H9 (cell line): ENCODE measurements around the gene KRTAP19-4. TPM values are rescaled to one million over a fixed set of nuclear protein-coding genes. Genes with fewer than 3 reads are reported as not detected.

ENCODE experiments used
- DNase-seq: peaks from one replicate; pipeline ENCODE4 v3.0.0-alpha.2; 2017
- H2AFZ ChIP-seq: one replicate; pipeline ENCODE4 v1.6.1; 2013; ENCODE audit warnings: mild to moderate bottlenecking, low read length, control low read depth, moderate library complexity
- H2AK5ac ChIP-seq: 2 replicates; pipeline ENCODE4 v1.6.1; 2013; ENCODE audit warnings: low read length, control low read depth, mixed read lengths; ENCODE audit not compliant: insufficient read length
- H2BK120ac ChIP-seq: one replicate; pipeline ENCODE4 v1.6.1; 2013; ENCODE audit warnings: low read depth, mild to moderate bottlenecking, low read length, control low read depth, inconsistent platforms; ENCODE audit not compliant: poor library complexity, severe bottlenecking
- H2BK12ac ChIP-seq: 2 replicates; pipeline ENCODE4 v1.6.1; 2013; ENCODE audit warnings: low read length, control low read depth, mixed read lengths, low read depth; ENCODE audit not compliant: insufficient read length
- H2BK15ac ChIP-seq: 2 replicates; pipeline ENCODE4 v1.6.1; 2013; ENCODE audit warnings: low read depth, low read length, control low read depth
- H2BK20ac ChIP-seq: one replicate; pipeline ENCODE4 v1.6.1; 2013; ENCODE audit warnings: low read depth, mild to moderate bottlenecking, low read length, control low read depth, inconsistent platforms; ENCODE audit not compliant: poor library complexity, severe bottlenecking
- H2BK5ac ChIP-seq: 2 replicates; pipeline ENCODE4 v1.6.1; 2013; ENCODE audit warnings: low read length, control low read depth, mixed read lengths; ENCODE audit not compliant: insufficient read length
- H3K14ac ChIP-seq: 2 replicates; pipeline ENCODE4 v1.6.1; 2013; ENCODE audit warnings: low read length, control low read depth; ENCODE audit not compliant: insufficient read depth
- H3K18ac ChIP-seq: 2 replicates; pipeline ENCODE4 v1.6.1; 2013; ENCODE audit warnings: low read depth, mild to moderate bottlenecking, mixed read lengths, low read length, control low read depth; ENCODE audit not compliant: insufficient read length
- H3K23ac ChIP-seq: 2 replicates; pipeline ENCODE4 v1.6.1; 2013; ENCODE audit warnings: low read length, control low read depth, mixed read lengths, low read depth; ENCODE audit not compliant: insufficient read length
- H3K23me2 ChIP-seq: 2 replicates; pipeline ENCODE4 v1.6.1; 2013; ENCODE audit warnings: low read depth, mild to moderate bottlenecking, mixed read lengths, low read length, control low read depth; ENCODE audit not compliant: insufficient read length, poor library complexity, severe bottlenecking
- H3K27ac ChIP-seq: 2 replicates; pipeline ENCODE4 v1.5.1; 2013; ENCODE audit warnings: low read length, control low read depth, mixed read lengths, low read depth; ENCODE audit not compliant: insufficient read length
- H3K27me3 ChIP-seq: 2 replicates; pipeline ENCODE4 v1.6.1; 2013; ENCODE audit warnings: low read length, control low read depth, inconsistent platforms; ENCODE audit not compliant: insufficient read depth
- H3K4ac ChIP-seq: 2 replicates; pipeline ENCODE4 v1.6.1; 2013; ENCODE audit warnings: low read depth, mild to moderate bottlenecking, control low read depth, inconsistent platforms, low read length, moderate library complexity
- H3K4me1 ChIP-seq: 2 replicates; pipeline ENCODE4 v1.6.1; 2013; ENCODE audit warnings: low read length, control low read depth, inconsistent platforms; ENCODE audit not compliant: insufficient read depth
- H3K4me2 ChIP-seq: 2 replicates; pipeline ENCODE4 v1.6.1; 2013; ENCODE audit warnings: low read length, control low read depth, mixed read lengths; ENCODE audit not compliant: insufficient read length, insufficient read depth
- H3K56ac ChIP-seq: 2 replicates; pipeline ENCODE4 v1.6.1; 2013; ENCODE audit warnings: low read depth, mild to moderate bottlenecking, mixed read lengths, low read length, control low read depth; ENCODE audit not compliant: insufficient read length
- H3K79me1 ChIP-seq: 2 replicates; pipeline ENCODE4 v1.6.1; 2013; ENCODE audit warnings: low read depth, mild to moderate bottlenecking, moderate library complexity, low read length, control low read depth, inconsistent platforms; ENCODE audit not compliant: insufficient read depth, poor library complexity, severe bottlenecking
- H3K79me2 ChIP-seq: 2 replicates; pipeline ENCODE4 v1.6.1; 2013; ENCODE audit warnings: low read length, control low read depth, inconsistent platforms; ENCODE audit not compliant: insufficient read depth
- H3K9ac ChIP-seq: 2 replicates; pipeline ENCODE4 v1.6.1; 2013; ENCODE audit warnings: low read length, control low read depth, mixed read lengths; ENCODE audit not compliant: insufficient read length; ENCODE audit errors: extremely low read depth
- H3K9me3 ChIP-seq: one replicate; pipeline ENCODE4 v1.6.1; 2013; ENCODE audit warnings: low read depth, low read length, inconsistent platforms; ENCODE audit not compliant: control insufficient read depth
- H3T11ph ChIP-seq: one replicate; pipeline ENCODE4 v1.6.1; 2013; ENCODE audit warnings: mild to moderate bottlenecking, low read length, control low read depth, inconsistent platforms
- H4K20me1 ChIP-seq: one replicate; pipeline ENCODE4 v1.6.1; 2013; ENCODE audit not compliant: control insufficient read depth, insufficient read length, insufficient read depth
- H4K5ac ChIP-seq: 2 replicates; pipeline ENCODE4 v1.6.1; 2013; ENCODE audit warnings: low read depth, mild to moderate bottlenecking, mixed read lengths, low read length, control low read depth; ENCODE audit not compliant: insufficient read length
- H4K8ac ChIP-seq: replicated peaks from 2 replicates; pipeline ENCODE4 v1.6.1; 2013; ENCODE audit warnings: low read length, control low read depth, mixed read lengths, low read depth; ENCODE audit not compliant: insufficient read length
- H4K91ac ChIP-seq: 2 replicates; pipeline ENCODE4 v1.6.1; 2013; ENCODE audit warnings: low read depth, mild to moderate bottlenecking, moderate library complexity, mixed read lengths, low read length, control low read depth; ENCODE audit not compliant: insufficient read length
- H3K27ac Mint-ChIP-seq, 3 experiments: 2 replicates in 2 of 3; 3 replicates in 1 of 3; pipeline ENCODE4 v1.8.0; 2020 to 2021; ENCODE audit warnings: mixed read lengths in 3 of 3, mild to moderate bottlenecking in 1 of 3, moderate library complexity in 1 of 3
- H3K27me3 Mint-ChIP-seq: 2 replicates; pipeline ENCODE4 v1.8.0; 2021; ENCODE audit warnings: low read depth, mild to moderate bottlenecking, moderate library complexity, mixed read lengths
- H3K36me3 Mint-ChIP-seq, 3 experiments: 2 replicates in 2 of 3; 3 replicates in 1 of 3; pipeline ENCODE4 v1.8.0; 2020 to 2021; ENCODE audit warnings: low read depth in 3 of 3, mixed read lengths in 3 of 3; ENCODE audit not compliant: insufficient read depth in 1 of 3
- H3K4me1 Mint-ChIP-seq, 2 experiments: 2 replicates each; pipeline ENCODE4 v1.8.0; 2020; ENCODE audit warnings: mixed read lengths in 2 of 2
- H3K4me3 Mint-ChIP-seq, 2 experiments: 2 replicates in 1 of 2; 3 replicates in 1 of 2; pipeline ENCODE4 v1.8.0; 2020 to 2021; ENCODE audit warnings: mild to moderate bottlenecking in 2 of 2, mixed read lengths in 2 of 2, moderate library complexity in 1 of 2
- H3K9me3 Mint-ChIP-seq, 2 experiments: 2 replicates in 1 of 2; 3 replicates in 1 of 2; pipeline ENCODE4 v1.8.0; 2020; ENCODE audit warnings: mild to moderate bottlenecking in 2 of 2, mixed read lengths in 2 of 2, moderate library complexity in 1 of 2
- WGBS: extraction: QIAGEN DNeasy Blood & Tissue Kit; methylation state at CpG from one replicate; pipeline ENCODE4 v1.1.7; 2013; ENCODE audit warnings: missing lambda C conversion rate, low lambda C conversion rate, mixed read lengths; ENCODE audit not compliant: insufficient read length; ENCODE audit errors: extremely low coverage; 5-methylcytosine and 5-hydroxymethylcytosine counted together
- total RNA-seq: library from RNA; stranded (reverse); gene quantifications from 2 replicates; pipeline ENCODE4 v1.2.1, GENCODE V29; 2021
- TF ChIP-seq, protein P1 (sequence below): fragments of 200-600 bp; sonication (generic); conservative IDR thresholded peaks from 3 replicates; pipeline ENCODE4 v1.8.0; 2021; ENCODE audit warnings: antibody characterized with exemption, mild to moderate bottlenecking

The KRTAP19-4 gene
- total RNA-seq, 1 experiment from 2014 or later: not detected

DNA sequence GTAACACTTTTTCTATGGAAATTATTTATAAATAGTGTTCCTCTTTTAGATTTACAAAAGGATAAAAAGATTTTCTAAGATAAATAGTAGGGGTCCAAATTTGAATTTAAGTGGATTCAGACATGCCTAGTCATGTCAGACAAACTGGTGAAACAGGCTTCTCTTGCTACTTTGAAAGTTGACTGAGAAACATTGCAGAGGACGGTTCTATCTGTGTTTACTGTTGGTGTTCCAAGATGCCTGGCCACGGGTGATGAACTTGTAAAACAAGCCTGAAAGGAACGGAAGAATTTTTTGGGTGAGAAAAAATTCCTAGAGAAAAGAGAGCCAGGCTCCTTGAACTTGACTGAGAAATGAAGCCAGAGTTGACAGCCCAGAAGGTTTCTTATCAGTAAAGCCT lies 19.0 kb downstream of the KRTAP19-4 start:
- no peak overlapping the region for H3K4me3 Mint-ChIP-seq
- H3K4me1 Mint-ChIP-seq: no peaks in the 10 kb centered on the region
- TF ChIP-seq, protein P1, sequence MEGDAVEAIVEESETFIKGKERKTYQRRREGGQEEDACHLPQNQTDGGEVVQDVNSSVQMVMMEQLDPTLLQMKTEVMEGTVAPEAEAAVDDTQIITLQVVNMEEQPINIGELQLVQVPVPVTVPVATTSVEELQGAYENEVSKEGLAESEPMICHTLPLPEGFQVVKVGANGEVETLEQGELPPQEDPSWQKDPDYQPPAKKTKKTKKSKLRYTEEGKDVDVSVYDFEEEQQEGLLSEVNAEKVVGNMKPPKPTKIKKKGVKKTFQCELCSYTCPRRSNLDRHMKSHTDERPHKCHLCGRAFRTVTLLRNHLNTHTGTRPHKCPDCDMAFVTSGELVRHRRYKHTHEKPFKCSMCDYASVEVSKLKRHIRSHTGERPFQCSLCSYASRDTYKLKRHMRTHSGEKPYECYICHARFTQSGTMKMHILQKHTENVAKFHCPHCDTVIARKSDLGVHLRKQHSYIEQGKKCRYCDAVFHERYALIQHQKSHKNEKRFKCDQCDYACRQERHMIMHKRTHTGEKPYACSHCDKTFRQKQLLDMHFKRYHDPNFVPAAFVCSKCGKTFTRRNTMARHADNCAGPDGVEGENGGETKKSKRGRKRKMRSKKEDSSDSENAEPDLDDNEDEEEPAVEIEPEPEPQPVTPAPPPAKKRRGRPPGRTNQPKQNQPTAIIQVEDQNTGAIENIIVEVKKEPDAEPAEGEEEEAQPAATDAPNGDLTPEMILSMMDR: no peak
- Histone ChIP-seq H4K8ac (no peak overlapping the region), H4K91ac (no peak overlapping the region), H2BK12ac (no peak overlapping the region), H4K20me1 (no peaks in the 10 kb centered on the region), H3K23ac (no peak overlapping the region), H2BK15ac (no peak overlapping the region), H2BK120ac (no peak overlapping the region), H3K14ac (no peak overlapping the region), H3K79me1 (no peaks in the 10 kb centered on the region), H4K5ac (no peak overlapping the region), H3K4me2 (no peak overlapping the region), H3K4ac (no peak overlapping the region), H3K27me3 (no peaks in the 10 kb centered on the region), H3K23me2 (no peaks in the 10 kb centered on the region), H3K56ac (no peak overlapping the region), H3K4me1 (no peaks in the 10 kb centered on the region), H2AFZ (peak overlapping the region; percentile 8), H3K27ac (no peak overlapping the region), H3T11ph (no peak overlapping the region), H2AK5ac (no peak overlapping the region), H2BK20ac (no peak overlapping the region), H3K9ac (no peak overlapping the region), H3K79me2 (no peaks in the 10 kb centered on the region), H3K9me3 (no peaks in the 10 kb centered on the region), H3K18ac (no peak overlapping the region), H2BK5ac (no peak overlapping the region)
- no peaks in the 10 kb centered on the region for H3K27me3 Mint-ChIP-seq
- no peak overlapping the region for H3K27ac Mint-ChIP-seq
- no CpG with 5 or more reads among the region's 3 CpGs for WGBS
- H3K9me3 Mint-ChIP-seq: no peaks in the 10 kb centered on the region
- no peak for DNase-seq
- H3K36me3 Mint-ChIP-seq: no peaks in the 10 kb centered on the region
